ENCODE results near the gene UTS2R.
"Not testable (repeated sequence)": the region's sequence is repeated elsewhere in the genome, so short reads cannot be mapped to it uniquely, and the experiment has no call there.

Gene UTS2R

DNA sequence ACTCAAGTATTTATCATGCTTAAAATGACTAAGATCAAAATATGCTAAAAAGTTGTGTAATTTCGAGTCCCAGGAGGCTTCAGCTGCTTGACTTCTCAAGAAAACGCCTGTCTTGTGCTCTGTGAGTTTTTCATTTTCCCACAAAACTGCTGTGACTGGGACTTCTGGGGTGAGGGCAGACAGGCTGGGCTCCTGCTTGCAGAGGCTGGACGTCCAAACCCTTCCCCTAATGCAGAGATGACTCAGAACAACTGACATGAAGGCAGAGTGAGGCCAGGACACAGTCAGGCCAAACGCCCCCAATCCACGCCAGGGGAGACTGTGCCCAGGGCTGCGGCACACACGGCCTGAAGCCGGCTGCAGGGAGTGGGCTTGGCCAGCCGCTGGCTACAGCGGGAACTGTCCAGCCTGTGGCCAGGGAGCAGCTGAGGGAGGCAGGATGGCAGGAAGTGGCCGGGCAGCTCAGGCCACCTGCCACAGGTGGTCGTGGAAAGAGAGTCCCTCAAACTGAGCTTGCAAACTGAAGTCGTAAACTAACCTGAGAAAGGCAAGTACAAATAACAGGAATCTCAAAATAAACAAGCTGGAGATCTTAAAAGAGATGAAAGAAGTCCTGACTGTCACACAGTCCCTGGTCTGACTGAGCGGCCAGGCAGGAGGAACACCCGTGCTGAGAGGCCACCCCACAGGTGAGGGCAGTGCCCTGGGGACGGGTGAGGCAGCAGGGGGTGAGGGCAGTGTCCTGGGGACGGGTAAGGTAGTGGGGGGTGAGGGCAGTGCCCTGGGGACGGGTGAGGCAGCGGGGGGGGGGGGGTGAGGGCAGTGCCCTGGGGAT, 25.3 kb downstream of the UTS2R start:
- no peak for DNase-seq
- intact Hi-C loops (cut with DNase I): no loop called here

- intact Hi-C loops (cut with DNase I): no loop called here
- peak in 7 of 42 donors; percentile 11 to 64 (median 15) for DNase-seq
These were observed 26.1 kb downstream of the UTS2R start for GRCh38 chr17:82397449-82398335.

DNA sequence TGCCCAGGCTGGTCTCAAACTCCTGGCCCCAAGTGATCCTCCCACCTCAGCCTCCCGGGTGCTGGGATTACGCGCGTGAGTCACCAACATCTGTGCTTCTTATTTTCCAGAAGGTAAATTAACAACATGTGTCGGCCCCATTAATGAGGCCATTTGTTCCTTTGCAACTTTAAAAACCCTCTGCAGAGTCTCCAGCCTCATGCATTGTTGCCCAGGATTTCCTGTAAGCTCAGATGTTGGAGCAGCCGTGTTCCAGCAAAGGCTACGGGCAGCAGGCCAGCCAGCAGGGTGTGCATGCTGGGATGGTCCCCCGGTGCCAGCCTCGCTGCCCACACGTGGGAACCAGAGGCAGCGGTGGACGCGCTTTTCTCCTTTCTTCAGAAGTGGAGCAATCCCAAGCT, 27.5 kb downstream of the UTS2R start:
- intact Hi-C loops (cut with DNase I): no loop called here
- DNase-seq: peak in 26 of 42 donors; percentile 19 to 74 (median 43)

DNA sequence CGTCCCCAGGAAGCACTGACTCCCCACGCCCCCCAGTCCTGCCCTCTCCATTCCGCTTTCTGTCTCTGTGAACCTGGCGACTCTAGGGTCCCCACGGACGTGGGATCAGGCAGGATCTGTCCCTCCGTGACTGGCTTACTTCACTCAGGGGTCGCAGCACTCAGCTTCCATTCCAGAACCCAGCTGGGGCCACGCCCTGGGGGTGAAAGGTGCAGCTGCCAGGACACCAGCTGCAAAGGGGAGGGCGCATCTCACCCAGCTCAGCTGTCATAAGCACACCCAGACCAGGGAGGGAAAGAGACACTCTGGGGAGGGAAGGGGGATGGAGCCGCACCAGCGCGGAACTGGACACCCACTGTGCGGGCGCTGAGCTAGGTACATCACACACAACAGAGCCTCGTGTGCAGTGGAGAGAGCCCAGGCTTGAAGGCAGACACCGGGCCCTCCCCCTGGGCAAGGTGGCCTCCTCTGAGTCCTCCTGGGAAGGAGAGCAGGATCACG, 28.1 kb downstream of the UTS2R start:
- intact Hi-C loops (cut with DNase I): no loop called here
- no peak for DNase-seq

DNA sequence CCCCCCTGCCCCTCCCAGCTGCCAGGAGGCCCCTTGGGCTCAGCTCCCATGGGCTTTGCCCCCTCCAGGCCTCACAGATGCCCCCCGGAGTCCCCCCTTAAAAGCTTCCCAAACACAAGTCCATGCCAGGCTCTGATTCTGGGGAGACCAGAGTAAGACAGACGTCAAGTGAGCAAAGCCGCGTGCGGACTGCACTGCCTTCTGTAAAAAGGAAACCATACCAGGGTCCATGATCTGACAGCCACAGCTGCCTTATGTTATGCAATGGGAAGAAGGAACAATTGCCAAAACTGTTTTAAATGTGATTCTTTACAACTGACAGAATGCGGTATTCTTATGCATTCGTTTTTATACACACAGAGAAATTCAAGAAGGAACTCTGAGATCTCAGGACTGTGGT, 28.6 kb downstream of the UTS2R start:
- intact Hi-C loops (cut with DNase I): no loop called here
- no peak for DNase-seq

GRCh38 chr17:82400830-82401229, 29.3 kb downstream of the UTS2R start:
- intact Hi-C loops (cut with DNase I): no loop called here
- DNase-seq: peak in 28 of 42 donors; percentile 11 to 61 (median 37)

DNA sequence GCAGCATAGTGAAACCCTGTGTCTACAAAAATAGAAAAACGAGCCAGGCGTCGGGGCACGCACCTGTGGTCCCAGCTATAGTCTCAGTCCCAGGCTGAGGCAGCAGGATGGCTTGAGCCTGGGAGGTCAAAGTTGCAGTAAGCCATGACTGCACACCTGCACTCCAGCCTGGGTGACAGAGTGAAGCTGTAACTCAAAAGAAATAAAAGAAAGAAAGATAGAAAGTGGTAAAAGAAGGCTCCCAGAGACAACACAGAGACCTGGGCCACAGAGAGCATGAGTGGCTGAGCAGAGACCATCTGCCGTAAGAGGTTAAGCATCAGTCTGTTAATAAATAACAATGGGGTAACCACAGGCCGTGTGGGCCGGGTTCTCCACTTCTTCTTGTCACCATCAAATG, 31.3 kb downstream of the UTS2R start:
- DNase-seq: no peak
- intact Hi-C loops (cut with DNase I): no loop called here

GRCh38 chr17:82403662-82404660, 32.4 kb downstream of the UTS2R start:
- intact Hi-C loops (cut with DNase I): no loop called here
- no peak for DNase-seq

GRCh38 chr17:82405051-82405450, 33.5 kb downstream of the UTS2R start:
- no peak for DNase-seq
- intact Hi-C loops (cut with DNase I): no loop called here

DNA sequence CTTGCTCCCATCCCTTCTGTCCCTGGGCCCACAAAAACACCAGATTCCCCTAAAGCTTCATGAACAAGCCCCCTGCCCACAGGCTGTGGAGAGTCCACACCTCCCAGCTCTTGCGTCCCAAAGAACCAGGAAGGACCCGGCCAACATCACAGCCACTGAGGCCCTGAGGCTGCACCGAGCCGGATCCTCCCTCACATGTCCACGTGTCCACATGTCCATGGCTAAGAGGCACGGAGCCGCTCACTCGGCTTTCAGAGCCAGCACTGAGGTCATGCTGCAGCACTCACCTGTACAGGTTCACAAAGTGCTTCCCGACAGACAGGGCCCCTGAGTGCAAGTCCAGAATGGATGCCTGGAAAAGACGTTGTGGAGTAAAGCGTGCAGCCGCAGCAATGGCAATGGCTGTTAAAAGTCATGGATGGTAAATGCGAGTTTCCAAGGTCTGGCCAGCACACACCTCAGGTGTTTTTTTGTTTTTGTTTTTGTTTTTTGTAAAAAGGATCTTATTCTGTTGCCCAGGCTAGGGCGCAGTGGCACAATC, 34.6 kb downstream of the UTS2R start:
- DNase-seq: no peak
- intact Hi-C loops (cut with DNase I): no loop called here

- intact Hi-C loops (cut with DNase I): no loop called here
- no peak for DNase-seq
These were observed 35.7 kb downstream of the UTS2R start for GRCh38 chr17:82407255-82407654.

DNA sequence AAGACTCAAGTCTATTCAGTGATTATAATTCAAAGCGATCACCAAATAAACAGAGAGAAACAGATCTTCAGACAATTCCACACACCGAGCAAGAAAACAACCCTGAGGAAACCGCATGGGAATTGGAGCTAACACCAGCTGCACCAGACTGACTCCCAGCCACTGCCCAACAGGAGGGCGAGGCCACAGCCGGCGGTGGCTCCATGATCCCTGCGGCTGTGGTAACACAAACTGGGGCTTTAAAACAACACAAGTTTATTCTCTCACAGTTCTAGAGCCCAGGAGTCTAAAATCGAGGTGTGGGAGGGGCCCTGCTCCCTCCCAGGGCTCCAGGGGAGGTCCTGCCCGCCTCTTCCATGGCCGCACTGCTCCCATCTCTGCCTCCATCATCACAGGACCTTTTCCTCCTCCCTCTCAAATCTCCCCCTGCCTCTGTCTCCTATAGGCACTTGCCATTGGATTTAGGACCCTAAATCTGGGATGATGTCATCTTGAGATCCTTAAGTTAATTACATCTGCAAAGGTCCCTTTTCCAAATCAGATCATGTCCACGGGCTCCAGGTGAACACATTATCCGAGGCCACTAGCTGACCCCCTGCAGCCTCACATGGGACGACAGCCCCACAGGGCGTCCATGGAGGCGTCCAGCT, 36.8 kb downstream of the UTS2R start:
- no peak for DNase-seq

GRCh38 chr17:82408938-82409318, 37.4 kb downstream of the UTS2R start:
- intact Hi-C loops (cut with DNase I): no loop called here
- DNase-seq: no peak

More for the DNA sequence above, 36.8 kb downstream of the UTS2R start:
- intact Hi-C loops (cut with DNase I): no loop called here

DNA sequence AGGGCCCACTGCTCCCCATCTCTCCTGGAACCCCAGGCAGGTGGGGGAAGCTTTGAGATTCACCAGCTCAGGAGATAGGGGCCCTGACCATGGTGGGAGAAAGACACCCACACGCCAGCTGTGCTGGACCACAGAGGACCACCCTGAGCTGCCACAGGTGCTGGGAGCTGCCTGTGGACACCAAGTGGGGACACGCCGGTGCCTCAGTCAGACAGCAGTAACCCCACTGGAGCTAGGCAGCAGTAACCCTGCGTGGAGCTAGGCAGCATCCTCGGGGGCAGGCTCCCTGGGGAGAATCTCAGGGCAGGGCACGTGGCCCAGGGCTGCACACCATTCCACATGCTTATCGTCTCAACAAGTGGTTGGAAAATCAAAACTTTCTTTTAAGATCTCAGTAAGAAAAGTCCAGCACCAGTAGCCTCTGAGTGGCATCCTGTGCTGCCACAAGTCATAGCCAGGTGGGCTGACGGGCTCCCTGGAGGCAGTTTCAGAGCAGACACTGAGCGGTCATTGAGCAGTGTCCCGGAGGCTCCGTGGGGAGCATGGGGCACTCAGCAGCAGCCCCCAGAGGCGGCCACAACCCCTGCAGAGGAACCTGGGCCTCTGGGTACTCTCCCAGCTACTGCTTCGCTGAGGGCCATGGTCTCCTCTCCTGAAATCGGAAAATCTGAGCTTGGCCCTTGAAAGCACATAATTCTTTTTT, 38.6 kb downstream of the UTS2R start:
- intact Hi-C loops (cut with DNase I): loop anchor here (5.0 kb wide), 1 partner anchor 58 kb away; no protein-coding TSS in a partner anchor
- DNase-seq: no peak

GRCh38 chr17:82411396-82412053, 40.0 kb downstream of the UTS2R start:
- intact Hi-C loops (cut with DNase I): loop anchor here (5.0 kb wide), 1 partner anchor 59 kb away; no protein-coding TSS in a partner anchor
- no peak for DNase-seq

DNA sequence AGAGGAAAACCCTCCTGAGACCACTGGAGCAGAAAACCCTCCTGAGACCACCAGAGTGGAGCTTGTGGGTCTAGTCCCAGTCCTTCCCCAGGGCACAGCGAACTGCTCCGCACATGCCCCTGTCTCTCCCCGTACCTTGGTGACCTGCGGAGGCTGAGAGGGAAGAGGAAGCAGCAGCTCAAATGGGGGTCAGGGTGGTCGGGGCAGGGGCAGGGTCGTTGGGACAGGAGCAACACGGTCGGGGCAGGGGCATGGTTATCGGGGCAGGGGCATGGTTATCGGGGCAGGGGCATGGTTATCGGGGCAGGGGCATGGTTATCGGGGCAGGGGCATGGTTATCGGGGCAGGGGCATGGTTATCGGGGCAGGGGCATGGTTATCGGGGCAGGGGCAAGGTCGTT, 40.5 kb downstream of the UTS2R start:
- DNase-seq: not testable (repeated sequence)
- intact Hi-C loops (cut with DNase I): loop anchor here (5.0 kb wide), 1 partner anchor 60 kb away; no protein-coding TSS in a partner anchor
